VCaP (cell line): Measurements from ENCODE around the gene RSPO4.

Experiments used
- H3K27ac ChIP-seq: fragments of 450-650 bp; 2 replicates; pipeline ENCODE4 v1.5.1; 2017
- CTCF ChIP-seq: fragments of 450-650 bp; conservative IDR thresholded peaks from 2 replicates; pipeline ENCODE4 v1.5.1; 2017; ENCODE audit warnings: mild to moderate bottlenecking, moderate library complexity

Gene RSPO4

GRCh38 chr20:946826-947225 is 55.3 kb downstream of the RSPO4 start:
- H3K27ac ChIP-seq = no peak overlapping the region
- no peak for TF ChIP-seq CTCF

GRCh38 chr20:945841-946240 is 56.3 kb downstream of the RSPO4 start:
- TF ChIP-seq CTCF = no peak
- H3K27ac ChIP-seq = no peak overlapping the region

- H3K27ac ChIP-seq = no peak overlapping the region
These were observed 57.2 kb downstream of the RSPO4 start for GRCh38 chr20:944774-945410.

GRCh38 chr20:944148-944547 is 58.0 kb downstream of the RSPO4 start:
- H3K27ac ChIP-seq = no peak overlapping the region
- TF ChIP-seq CTCF = no peak

More at GRCh38 chr20:944774-945410, 57.2 kb downstream of the RSPO4 start:
- TF ChIP-seq CTCF = no peak

- TF ChIP-seq CTCF = no peak
- no peak overlapping the region for H3K27ac ChIP-seq
These were observed 59.5 kb downstream of the RSPO4 start for GRCh38 chr20:942611-943010.

GRCh38 chr20:940926-941325 is 61.2 kb downstream of the RSPO4 start:
- TF ChIP-seq CTCF = no peak
- no peak overlapping the region for H3K27ac ChIP-seq

GRCh38 chr20:939606-940005 is 62.5 kb downstream of the RSPO4 start:
- no peak for TF ChIP-seq CTCF
- no peak overlapping the region for H3K27ac ChIP-seq
